ENCODE data around the gene TGM3.
"Not testable (repeated sequence)": the region's sequence is repeated elsewhere in the genome, so short reads cannot be mapped to it uniquely, and the experiment has no call there.

TGM3 gene

GRCh38 chr20:2295886-2296515 lies at the start of gene TGM3:
TSS of gene TGM3 (plus strand) at chr20:2296001. CDS start at chr20:2296064, 63 bp downstream.
- no peak for DNase-seq

- no peak for DNase-seq
These were observed 49.7 kb upstream of the TGM3 start for GRCh38 chr20:2246069-2246491.

GRCh38 chr20:2248837-2249236 lies 47.0 kb upstream of the TGM3 start:
- DNase-seq, result no peak

- DNase-seq, result no peak
These were observed 45.9 kb upstream of the TGM3 start for GRCh38 chr20:2249935-2250334.

- DNase-seq, result no peak
These were observed 43.3 kb upstream of the TGM3 start for GRCh38 chr20:2252419-2252997.

- DNase-seq, result no peak
These were observed 42.5 kb upstream of the TGM3 start for GRCh38 chr20:2253256-2253655.

- no peak for DNase-seq
These were observed 41.5 kb upstream of the TGM3 start for GRCh38 chr20:2254333-2254732.

GRCh38 chr20:2255926-2256531 lies 39.8 kb upstream of the TGM3 start:
- DNase-seq, result no peak

GRCh38 chr20:2259731-2260130 lies 36.1 kb upstream of the TGM3 start:
- no peak for DNase-seq

GRCh38 chr20:2260250-2260649 lies 35.6 kb upstream of the TGM3 start:
- DNase-seq, result no peak

- DNase-seq, result no peak
These were observed 34.7 kb upstream of the TGM3 start for GRCh38 chr20:2261046-2261485.

GRCh38 chr20:2261629-2262028 lies 34.2 kb upstream of the TGM3 start:
- no peak for DNase-seq

- no peak for DNase-seq
These were observed 31.7 kb upstream of the TGM3 start for GRCh38 chr20:2264118-2264517.

- not testable (repeated sequence) for DNase-seq
These were observed 31.0 kb upstream of the TGM3 start for GRCh38 chr20:2264621-2265374.

- no peak for DNase-seq
These were observed 22.0 kb upstream of the TGM3 start for GRCh38 chr20:2273634-2274302.

GRCh38 chr20:2276015-2276414 lies 19.8 kb upstream of the TGM3 start:
- no peak for DNase-seq

- no peak for DNase-seq
These were observed 16.5 kb upstream of the TGM3 start for GRCh38 chr20:2279253-2279779.

GRCh38 chr20:2280082-2280481 lies 15.7 kb upstream of the TGM3 start:
- DNase-seq, result no peak

GRCh38 chr20:2281563-2281962 lies 14.2 kb upstream of the TGM3 start:
- no peak for DNase-seq

GRCh38 chr20:2282181-2282580 lies 13.6 kb upstream of the TGM3 start:
- no peak for DNase-seq

- DNase-seq, result no peak
These were observed 11.9 kb upstream of the TGM3 start for GRCh38 chr20:2283706-2284423.

- DNase-seq, result no peak
These were observed 10.6 kb upstream of the TGM3 start for GRCh38 chr20:2285193-2285592.
